HUES6 (cell line): Measurements from ENCODE around the gene FGGY.
"Not testable (repeated sequence)": the region's sequence is repeated elsewhere in the genome, so short reads cannot be mapped to it uniquely, and the experiment has no call there.

Experiments used
- H3K27ac ChIP-seq: 2 replicates; pipeline ENCODE4 v1.7.0; 2013; ENCODE audit warnings: low read depth, mild to moderate bottlenecking, low read length, inconsistent platforms
- H3K27me3 ChIP-seq: 2 replicates; pipeline ENCODE4 v1.6.1; 2013; ENCODE audit warnings: low read length; ENCODE audit not compliant: control insufficient read depth, insufficient read depth
- H3K36me3 ChIP-seq: 2 replicates; pipeline ENCODE4 v1.6.1; 2013; ENCODE audit warnings: low read length; ENCODE audit not compliant: control insufficient read depth, insufficient read depth
- H3K4me1 ChIP-seq: 2 replicates; pipeline ENCODE4 v1.6.1; 2013; ENCODE audit warnings: low read length; ENCODE audit not compliant: control insufficient read depth, insufficient read depth
- H3K4me3 ChIP-seq: 2 replicates; pipeline ENCODE4 v1.5.1; 2013; ENCODE audit warnings: low read depth, low read length
- H3K9ac ChIP-seq: one replicate; pipeline ENCODE4 v1.6.1; 2013; ENCODE audit warnings: mild to moderate bottlenecking, low read length
- H3K9me3 ChIP-seq: 2 replicates; pipeline ENCODE4 v1.6.1; 2013; ENCODE audit warnings: low read depth, low read length; ENCODE audit not compliant: control insufficient read depth, insufficient read depth

Gene FGGY

DNA sequence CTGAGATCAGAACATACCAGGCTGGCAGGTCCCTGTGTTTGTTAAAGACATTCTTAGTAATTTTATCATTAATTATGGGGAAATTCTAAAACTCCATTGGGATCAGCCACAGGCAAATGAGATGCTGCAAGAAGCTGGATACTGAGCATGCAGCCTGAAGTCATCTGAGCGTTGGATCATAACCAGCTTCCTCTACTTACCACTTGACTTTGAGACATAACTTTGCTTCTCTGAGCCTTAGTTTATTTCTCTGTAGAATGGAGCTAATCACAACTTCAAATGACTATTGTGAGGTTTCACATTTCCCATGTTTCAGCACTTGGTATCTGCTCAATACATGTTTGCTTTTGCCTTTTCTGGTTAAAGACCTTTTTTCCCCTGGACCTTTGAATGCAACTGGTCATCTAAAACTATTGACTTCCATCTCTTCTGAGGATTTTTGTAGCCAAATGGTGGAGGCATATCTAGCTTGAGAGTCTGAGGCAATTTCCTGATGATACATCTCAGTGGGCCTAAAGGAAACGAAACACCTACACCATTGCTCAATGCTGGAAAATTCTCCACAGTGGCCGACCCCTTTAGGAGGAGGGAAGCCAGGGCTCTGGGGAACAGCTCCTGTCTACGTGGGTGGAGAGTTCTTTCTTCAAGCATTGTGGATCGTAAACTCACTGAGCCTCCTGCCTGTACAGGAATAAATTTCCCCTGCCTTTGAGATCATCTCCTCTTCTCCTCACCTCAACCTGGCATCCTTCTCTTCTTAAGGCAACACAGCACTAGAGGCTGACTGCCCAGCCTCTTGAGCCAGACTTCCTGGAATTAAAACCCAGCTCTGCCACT, 408.8 kb downstream of the FGGY start:
- H3K9ac ChIP-seq, result no peak overlapping the region
- no peak overlapping the region for H3K4me3 ChIP-seq
- no peaks in the 10 kb centered on the region for H3K36me3 ChIP-seq
- H3K27ac ChIP-seq, result no peak overlapping the region
- no peaks in the 10 kb centered on the region for H3K27me3 ChIP-seq
- H3K4me1 ChIP-seq, result no peaks in the 10 kb centered on the region; the same call in 1 of the 2 replicates
- no peaks in the 10 kb centered on the region for H3K9me3 ChIP-seq

DNA sequence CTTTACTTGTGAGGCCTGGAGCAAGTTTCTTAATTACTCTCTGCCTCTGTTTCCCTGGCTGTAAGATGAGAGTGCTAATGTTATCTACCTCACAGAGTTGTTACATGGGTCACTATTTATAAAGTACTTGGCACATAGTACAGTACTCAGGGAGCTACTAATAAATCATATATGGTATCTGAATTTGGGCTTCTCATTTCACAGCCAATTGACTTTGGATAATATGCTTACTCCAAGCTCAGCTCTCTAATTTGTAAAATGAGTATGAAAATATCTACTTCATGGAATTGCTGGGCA, 409.4 kb downstream of the FGGY start:
- no peak overlapping the region for H3K9ac ChIP-seq

DNA sequence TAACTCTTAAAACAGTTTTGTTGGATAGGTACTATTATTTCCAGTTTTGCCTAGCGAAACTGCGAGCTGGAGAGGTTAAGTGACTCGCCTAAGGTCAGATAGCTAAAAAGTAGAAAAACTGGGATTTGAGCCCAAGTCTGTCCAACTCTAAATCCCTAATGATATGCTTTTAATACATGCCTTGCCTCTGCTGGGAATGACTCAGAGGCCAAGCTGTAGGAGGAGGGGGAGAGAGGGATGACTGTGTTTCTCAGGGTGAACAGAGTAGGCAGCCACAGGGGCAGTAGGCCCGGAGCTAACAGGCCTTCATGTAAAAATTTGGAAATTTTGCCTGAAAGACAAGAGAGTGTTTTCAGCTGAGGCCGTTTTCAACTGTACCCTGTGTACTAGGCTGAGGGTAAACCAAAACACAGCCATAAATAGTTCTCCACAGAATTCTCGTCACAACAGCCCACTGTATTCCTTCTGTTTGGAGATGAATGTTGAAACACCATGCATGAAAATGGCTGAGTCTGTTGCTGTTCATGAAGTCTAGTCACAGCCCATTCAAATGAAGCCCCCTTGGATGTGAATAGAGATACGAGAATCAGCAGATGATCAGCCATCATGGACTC, 410.4 kb downstream of the FGGY start:
- Histone ChIP-seq H3K27me3 (no peaks in the 10 kb centered on the region), H3K4me3 (no peak overlapping the region), H3K27ac (no peak overlapping the region), H3K9me3 (no peaks in the 10 kb centered on the region), H3K36me3 (no peaks in the 10 kb centered on the region), H3K9ac (no peak overlapping the region), H3K4me1 (no peaks in the 10 kb centered on the region; the same call in 1 of the 2 replicates)

More for the DNA sequence above, 409.4 kb downstream of the FGGY start:
- Histone ChIP-seq H3K27ac (no peak overlapping the region), H3K4me3 (no peak overlapping the region), H3K9me3 (no peaks in the 10 kb centered on the region), H3K4me1 (no peaks in the 10 kb centered on the region; the same call in 1 of the 2 replicates), H3K36me3 (no peaks in the 10 kb centered on the region), H3K27me3 (no peaks in the 10 kb centered on the region)

DNA sequence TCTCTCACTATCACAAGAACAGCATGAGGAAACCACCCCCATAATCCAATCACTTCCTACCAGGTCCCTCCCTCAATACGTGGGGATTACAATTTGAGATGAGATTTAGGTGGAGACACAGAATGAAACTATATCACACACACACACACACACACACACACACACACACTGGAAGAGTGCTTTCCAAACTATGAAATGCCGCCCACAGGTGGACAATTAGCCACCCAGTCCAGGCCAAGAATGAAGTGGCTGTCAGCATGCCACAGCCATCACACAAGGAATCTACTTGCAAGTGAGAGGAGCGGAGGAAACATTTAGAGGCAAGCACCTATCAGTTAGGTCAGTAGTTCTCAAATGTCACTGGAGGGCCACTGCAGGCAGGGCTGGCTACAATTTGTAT, 412.4 kb downstream of the FGGY start:
- Histone ChIP-seq H3K9ac (no peak overlapping the region), H3K27ac (no peak overlapping the region), H3K4me1 (no peaks in the 10 kb centered on the region; the same call in 1 of the 2 replicates)

DNA sequence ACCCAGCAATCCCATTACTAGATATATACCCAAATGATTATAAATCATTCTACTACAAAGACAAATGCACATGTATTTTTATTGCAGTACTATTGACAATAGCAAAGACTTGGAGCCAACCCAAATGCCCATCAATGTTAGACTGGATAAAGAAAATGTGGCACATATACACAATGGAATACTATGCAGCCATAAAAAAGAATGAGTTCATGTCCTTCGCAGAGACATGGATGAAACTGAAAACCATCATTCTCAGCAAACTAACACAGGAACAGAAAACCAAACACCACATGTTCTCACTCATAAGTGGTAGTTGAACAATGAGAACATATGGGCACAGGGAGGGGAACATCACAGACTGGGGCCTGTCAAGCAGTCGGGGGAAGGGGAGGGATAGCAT, 414.0 kb downstream of the FGGY start:
- not testable (repeated sequence) for H3K4me1 ChIP-seq, H3K4me3 ChIP-seq, H3K9ac ChIP-seq, H3K27me3 ChIP-seq, H3K27ac ChIP-seq, H3K9me3 ChIP-seq, H3K36me3 ChIP-seq

More for the DNA sequence above, 412.4 kb downstream of the FGGY start:
- Histone ChIP-seq H3K9me3 (no peaks in the 10 kb centered on the region), H3K27me3 (no peaks in the 10 kb centered on the region), H3K36me3 (no peaks in the 10 kb centered on the region), H3K4me3 (no peak overlapping the region)

DNA sequence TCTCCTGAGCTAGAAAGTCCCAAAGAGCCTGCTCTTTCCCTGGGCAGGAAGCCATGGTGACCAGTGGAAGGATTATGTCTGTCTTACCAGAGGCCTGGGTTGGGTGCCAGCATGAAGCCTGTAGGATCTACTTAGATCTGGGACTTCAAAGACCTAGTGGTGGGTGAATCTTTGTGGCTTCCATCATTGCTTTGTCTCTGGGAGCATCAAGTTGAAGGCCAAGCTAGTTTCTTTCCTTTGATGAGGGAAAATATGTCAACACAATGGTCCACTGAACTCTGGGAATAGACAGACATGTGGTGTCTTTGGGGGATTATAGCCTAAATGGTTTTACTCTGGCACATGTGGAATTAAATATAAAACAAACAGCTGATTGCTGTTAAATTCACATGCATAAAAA, 417.3 kb downstream of the FGGY start:
- no peak overlapping the region for H3K27ac ChIP-seq
- 0 out of 2 replicates have a peak, but pooled peaks cover 4% of the 10 kb centered on the region for H3K4me1 ChIP-seq
- H3K36me3 ChIP-seq, result no peaks in the 10 kb centered on the region
- no peak overlapping the region for H3K4me3 ChIP-seq
- H3K27me3 ChIP-seq, result no peaks in the 10 kb centered on the region
- no peak overlapping the region for H3K9ac ChIP-seq
- H3K9me3 ChIP-seq, result no peaks in the 10 kb centered on the region

DNA sequence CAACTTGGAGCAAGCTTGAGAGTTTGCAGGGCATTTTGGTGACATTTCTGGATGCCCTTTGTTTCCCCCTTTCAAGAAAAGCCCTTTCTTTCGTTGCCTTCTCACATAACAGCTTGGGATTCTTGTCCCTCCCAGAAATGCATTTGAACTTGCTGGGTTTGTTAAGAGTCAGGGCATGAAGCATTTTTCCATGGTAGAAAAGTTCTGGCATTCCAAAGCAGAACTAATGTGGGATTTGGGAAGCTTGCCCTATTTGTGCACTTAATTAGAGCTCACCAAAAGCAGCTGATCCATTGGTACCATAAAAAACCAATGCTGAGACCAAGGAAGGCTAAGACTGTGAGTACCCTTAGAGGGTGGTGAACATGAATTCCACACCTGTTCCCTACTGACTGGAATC, 418.1 kb downstream of the FGGY start:
- Histone ChIP-seq H3K4me1 (0 out of 2 replicates have a peak, but pooled peaks cover 4% of the 10 kb centered on the region), H3K9ac (no peak overlapping the region), H3K27me3 (no peaks in the 10 kb centered on the region), H3K36me3 (no peaks in the 10 kb centered on the region), H3K4me3 (no peak overlapping the region), H3K9me3 (no peaks in the 10 kb centered on the region), H3K27ac (no peak overlapping the region)

DNA sequence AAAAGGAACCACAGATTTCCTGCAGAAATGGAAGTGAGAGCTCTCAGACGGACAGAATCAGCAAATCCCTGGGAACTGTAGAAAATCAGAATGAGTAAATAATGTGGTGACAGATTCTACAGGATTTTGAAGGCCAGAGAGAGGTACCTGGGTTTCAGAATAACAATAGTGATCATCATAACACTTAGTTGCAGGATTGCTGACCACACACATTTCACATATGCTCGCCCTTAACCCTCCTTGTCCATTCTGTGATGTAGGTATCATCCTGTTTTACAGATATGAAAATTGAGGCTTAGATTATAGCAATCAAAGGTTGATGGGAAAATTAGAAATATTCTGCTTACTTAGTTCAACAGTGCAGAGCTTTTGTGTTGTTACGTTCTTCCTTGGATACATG, 419.9 kb downstream of the FGGY start:
- no peak overlapping the region for H3K27ac ChIP-seq
- no peaks in the 10 kb centered on the region for H3K9me3 ChIP-seq
- H3K27me3 ChIP-seq, result no peaks in the 10 kb centered on the region
- H3K9ac ChIP-seq, result no peak overlapping the region
- H3K4me3 ChIP-seq, result no peak overlapping the region
- H3K36me3 ChIP-seq, result no peaks in the 10 kb centered on the region
- 0 out of 2 replicates have a peak, but pooled peaks cover 4% of the 10 kb centered on the region for H3K4me1 ChIP-seq

DNA sequence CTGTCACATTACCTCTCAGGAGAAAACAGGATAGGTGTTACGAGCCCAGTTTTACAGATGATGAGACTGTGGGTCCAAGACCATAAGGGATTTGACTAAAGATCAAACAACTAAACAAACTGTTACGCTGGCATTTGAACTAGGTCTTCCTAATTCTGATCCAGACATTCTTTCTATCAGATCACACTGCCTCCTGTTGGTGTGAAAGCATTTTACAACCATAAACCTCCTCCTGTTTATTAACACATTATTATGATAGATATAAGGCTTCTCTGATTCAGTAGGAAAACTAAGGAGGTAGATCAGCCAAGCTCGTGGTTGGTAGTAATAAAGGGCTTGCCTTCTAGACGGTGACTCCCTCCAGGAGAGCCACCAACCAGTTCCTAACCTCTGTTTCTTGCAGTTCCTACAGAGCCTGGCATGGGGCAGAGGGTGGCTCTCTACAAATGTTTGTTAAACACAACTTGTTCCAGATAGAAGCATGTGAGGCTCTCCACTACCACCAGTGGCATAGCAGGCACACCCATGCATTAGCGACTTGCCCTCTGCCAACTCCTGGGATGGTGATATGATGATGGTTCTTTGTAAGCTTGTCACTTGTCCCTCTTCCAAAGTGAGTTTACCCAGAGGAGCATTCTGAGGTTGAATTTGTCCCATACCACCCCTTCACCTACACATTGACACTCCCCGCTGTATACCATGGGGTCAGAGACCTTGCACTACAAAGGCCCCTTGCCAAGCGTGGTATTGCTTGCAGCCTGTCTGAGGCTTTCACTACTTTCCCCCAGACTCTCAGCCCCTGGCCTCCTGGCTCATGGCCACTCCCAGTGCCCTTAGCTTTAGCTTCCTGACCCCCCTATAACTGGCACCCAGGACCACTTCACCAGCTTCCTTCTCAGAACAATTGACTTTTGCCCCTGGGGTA, 421.4 kb downstream of the FGGY start:
- Histone ChIP-seq H3K4me3 (no peak overlapping the region), H3K36me3 (no peaks in the 10 kb centered on the region), H3K9me3 (peaks cover 4% of the 10 kb centered on the region; the same call in 1 of the 2 replicates), H3K9ac (no peak overlapping the region), H3K27ac (no peak overlapping the region), H3K4me1 (0 out of 2 replicates have a peak, but pooled peaks cover 4% of the 10 kb centered on the region), H3K27me3 (no peaks in the 10 kb centered on the region)

DNA sequence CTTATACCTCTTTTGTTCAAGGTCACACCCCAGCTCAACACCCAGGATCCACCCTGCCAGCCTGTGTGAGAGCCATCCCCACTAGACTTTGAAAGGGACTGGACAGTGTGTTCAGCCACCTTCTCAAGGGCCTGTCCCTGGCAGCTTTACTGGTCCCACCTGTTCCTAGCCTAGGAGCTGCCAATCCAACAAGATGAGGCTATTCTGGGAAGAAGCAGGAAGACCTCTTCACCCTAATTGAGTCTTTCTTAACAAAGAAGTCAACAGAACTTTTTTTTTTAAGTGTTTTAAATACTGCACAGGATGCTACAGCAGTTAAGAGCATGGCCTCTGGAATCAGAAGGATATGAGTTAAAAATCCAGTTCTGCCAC, 422.1 kb downstream of the FGGY start:
- H3K27me3 ChIP-seq, result no peaks in the 10 kb centered on the region
- no peak overlapping the region for H3K9ac ChIP-seq
- H3K4me1 ChIP-seq, result 0 out of 2 replicates have a peak, but pooled peaks cover 4% of the 10 kb centered on the region
- H3K4me3 ChIP-seq, result no peak overlapping the region
- no peaks in the 10 kb centered on the region for H3K36me3 ChIP-seq
- H3K9me3 ChIP-seq, result peaks cover 4% of the 10 kb centered on the region; the same call in 1 of the 2 replicates
- H3K27ac ChIP-seq, result no peak overlapping the region
